Parathyroid adenoma (tissue), 2 donors: ENCODE measurements around the gene MEIS2.

Experiments used
- H2AFZ ChIP-seq: fragments of 300-600 bp; sonication (generic); one replicate; pipeline ENCODE4 v1.7.0; 2017; ENCODE audit warnings: antibody characterized with exemption, mild to moderate bottlenecking
- H3K27ac ChIP-seq: fragments of 300-600 bp; sonication (generic); one replicate; pipeline ENCODE4 v1.7.0; 2017
- H3K27me3 ChIP-seq: fragments of 300-600 bp; sonication (generic); one replicate; pipeline ENCODE4 v1.7.0; 2017; ENCODE audit warnings: low read length; ENCODE audit not compliant: control insufficient read depth, insufficient read depth
- H3K36me3 ChIP-seq: fragments of 300-600 bp; sonication (generic); one replicate; pipeline ENCODE4 v1.7.0; 2017; ENCODE audit warnings: low read length; ENCODE audit not compliant: control insufficient read depth, insufficient read depth
- H3K4me1 ChIP-seq: fragments of 300-600 bp; sonication (generic); one replicate; pipeline ENCODE4 v1.7.0; 2017; ENCODE audit warnings: control low read depth
- H3K4me2 ChIP-seq: fragments of 300-600 bp; sonication (generic); one replicate; pipeline ENCODE4 v1.7.0; 2017; ENCODE audit warnings: low read length
- H3K4me3 ChIP-seq: fragments of 300-600 bp; sonication (generic); one replicate; pipeline ENCODE4 v1.7.0; 2017; ENCODE audit warnings: low read depth, low read length
- H3K79me2 ChIP-seq: fragments of 300-600 bp; sonication (generic); one replicate; pipeline ENCODE4 v1.7.0; 2017; ENCODE audit warnings: control low read depth
- H3K9ac ChIP-seq: fragments of 300-600 bp; sonication (generic); one replicate; pipeline ENCODE4 v1.7.0; 2017; ENCODE audit warnings: mild to moderate bottlenecking
- H3K9me3 ChIP-seq: fragments of 300-600 bp; sonication (generic); one replicate; pipeline ENCODE4 v1.7.0; 2017; ENCODE audit warnings: low read length; ENCODE audit not compliant: control insufficient read depth
- CTCF ChIP-seq: fragments of 300-600 bp; sonication (generic); IDR thresholded peaks from one replicate; pipeline ENCODE4 v1.7.0; 2017; ENCODE audit warnings: antibody characterized with exemption, mild to moderate bottlenecking
- donor health status: primary hyperparathyroidism.

MEIS2 gene

GRCh38 chr15:37002041-37002672, 98.2 kb downstream of the MEIS2 start:
- Histone ChIP-seq H3K9ac (no peak overlapping the region), H3K4me3 (no peak overlapping the region), H3K4me2 (no peak overlapping the region), H3K27ac (no peak overlapping the region), H3K4me1 (no peaks in the 10 kb centered on the region), H3K9me3 (no peaks in the 10 kb centered on the region), H2AFZ (no peak overlapping the region), H3K79me2 (no peaks in the 10 kb centered on the region), H3K27me3 (no peaks in the 10 kb centered on the region), H3K36me3 (no peaks in the 10 kb centered on the region)
- TF ChIP-seq CTCF, result no peak

GRCh38 chr15:37001417-37001816, 98.9 kb downstream of the MEIS2 start:
- H3K4me2 ChIP-seq, result no peak overlapping the region
- H3K27ac ChIP-seq, result no peak overlapping the region
- TF ChIP-seq CTCF, result no peak
- H3K36me3 ChIP-seq, result no peaks in the 10 kb centered on the region
- H3K27me3 ChIP-seq, result no peaks in the 10 kb centered on the region
- no peaks in the 10 kb centered on the region for H3K9me3 ChIP-seq
- no peak overlapping the region for H2AFZ ChIP-seq
- no peak overlapping the region for H3K4me3 ChIP-seq
- H3K9ac ChIP-seq, result no peak overlapping the region
- no peaks in the 10 kb centered on the region for H3K79me2 ChIP-seq
- H3K4me1 ChIP-seq, result no peaks in the 10 kb centered on the region

DNA sequence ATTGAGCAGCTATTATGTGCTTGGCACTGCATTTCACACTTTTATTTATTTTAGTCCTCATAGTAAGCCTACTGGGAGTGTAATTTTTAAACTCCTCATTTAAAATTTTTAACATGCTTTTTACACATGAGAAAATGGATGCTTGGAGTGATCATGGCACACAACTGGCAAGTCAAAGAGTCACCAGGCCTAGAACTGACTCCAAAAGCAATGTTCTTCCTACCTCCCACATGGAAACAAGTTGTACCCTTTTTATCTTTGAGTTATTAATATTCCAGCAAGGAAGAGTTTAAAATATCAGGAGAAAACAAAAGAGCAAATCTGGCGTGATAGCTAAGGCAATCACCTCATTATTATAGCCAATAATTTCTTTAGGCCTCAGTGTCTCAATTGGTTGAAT, 100.6 kb downstream of the MEIS2 start:
- H3K27ac ChIP-seq, result no peak overlapping the region

GRCh38 chr15:36996538-36997181, 103.7 kb downstream of the MEIS2 start:
- Histone ChIP-seq H3K9me3 (no peaks in the 10 kb centered on the region), H3K9ac (no peak overlapping the region), H3K27me3 (no peaks in the 10 kb centered on the region), H3K4me2 (no peak overlapping the region), H3K79me2 (no peaks in the 10 kb centered on the region), H2AFZ (no peak overlapping the region), H3K4me1 (no peaks in the 10 kb centered on the region), H3K4me3 (no peak overlapping the region), H3K36me3 (no peaks in the 10 kb centered on the region), H3K27ac (no peak overlapping the region)
- TF ChIP-seq CTCF, result no peak

More for the DNA sequence above, 100.6 kb downstream of the MEIS2 start:
- no peak overlapping the region for H2AFZ ChIP-seq
- no peaks in the 10 kb centered on the region for H3K27me3 ChIP-seq
- no peak overlapping the region for H3K4me3 ChIP-seq
- H3K4me2 ChIP-seq, result no peak overlapping the region
- no peaks in the 10 kb centered on the region for H3K36me3 ChIP-seq
- no peaks in the 10 kb centered on the region for H3K79me2 ChIP-seq
- no peak overlapping the region for H3K9ac ChIP-seq
- no peak for TF ChIP-seq CTCF
- no peaks in the 10 kb centered on the region for H3K9me3 ChIP-seq
- H3K4me1 ChIP-seq, result no peaks in the 10 kb centered on the region

- TF ChIP-seq CTCF, result no peak
- no peak overlapping the region for H3K4me3 ChIP-seq
- H3K9me3 ChIP-seq, result no peaks in the 10 kb centered on the region
- no peak overlapping the region for H3K9ac ChIP-seq
- no peaks in the 10 kb centered on the region for H3K27me3 ChIP-seq
- H3K79me2 ChIP-seq, result no peaks in the 10 kb centered on the region
- H3K4me1 ChIP-seq, result no peaks in the 10 kb centered on the region
- H3K4me2 ChIP-seq, result no peak overlapping the region
- no peaks in the 10 kb centered on the region for H3K36me3 ChIP-seq
- H2AFZ ChIP-seq, result no peak overlapping the region
- H3K27ac ChIP-seq, result no peak overlapping the region
Measured at GRCh38 chr15:36996121-36996520, 104.2 kb downstream of the MEIS2 start.
